IMR-90 (cell line): Measurements from ENCODE around the gene SRPRA. TPM values are rescaled to one million over a fixed set of nuclear protein-coding genes. Genes with fewer than 3 reads are reported as not detected.

ENCODE experiments used
- CTCF ChIP-seq: conservative IDR thresholded peaks from 2 replicates; pipeline ENCODE4 v1.5.1; 2012; ENCODE audit warnings: mild to moderate bottlenecking, low read depth, low read length, improper control_type of control experiment
- SMC3 ChIP-seq: fragments of 150-350 bp; IDR thresholded peaks from 2 replicates; pipeline ENCODE4 v1.6.1; 2016; ENCODE audit warnings: low read depth, mild to moderate bottlenecking, antibody characterized with exemption, low read length, moderate library complexity
- polyA plus RNA-seq, 3 experiments: library from polyadenylated mRNA; depleted of rRNA; stranded (reverse); fragments of >200 nt; gene quantifications; 2 replicates each; pipeline ENCODE4 v1.2.3, GENCODE V29; 2012; ENCODE audit warnings: low replicate concordance in 1 of 3
- total RNA-seq: library from RNA; depleted of rRNA; stranded (reverse); fragments of >200 nt; gene quantifications from 2 replicates; pipeline ENCODE4 v1.2.3, GENCODE V29; 2012

The SRPRA gene
- total and polyA plus RNA-seq, 2 of the 4 experiments (the other 2 are of a cell fraction), result 108 to 131 TPM

GRCh38 chr11:126312961-126313360 is 44.3 kb upstream of the SRPRA start (continued):
- no peak for TF ChIP-seq CTCF
- no peak for TF ChIP-seq SMC3
